Measurements from ENCODE around the gene GFPT1.

Gene GFPT1

DNA sequence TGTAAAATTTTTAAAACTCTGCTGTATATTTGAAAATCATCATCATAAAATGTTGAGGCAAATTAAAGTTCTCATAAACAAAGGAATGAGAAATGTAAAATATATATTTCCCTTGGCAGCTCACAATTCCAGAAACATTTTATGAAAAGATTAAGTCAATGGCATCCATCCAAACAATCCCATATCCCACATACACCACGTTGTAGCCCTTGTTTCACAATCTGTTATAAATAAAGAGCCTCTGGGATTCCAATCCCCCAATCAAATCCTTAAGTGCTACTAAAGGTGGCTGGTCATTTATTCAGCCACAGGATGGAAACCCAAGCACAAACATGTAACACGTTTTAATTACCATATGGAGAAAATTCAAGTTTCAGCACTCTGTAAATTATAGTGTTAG, 51.7 kb downstream of the GFPT1 start:
- no CpG with 5 or more reads among the region's 2 CpGs for WGBS, 2 donors (ENCODE audit: extremely low coverage in 2 of 2, insufficient read length in 2 of 2, insufficient replicate concordance in 1 of 2)
- Histone ChIP-seq H3K27ac (replicated peaks; ENCODE audit: low read length) (no peak overlapping the region), H2BK120ac (ENCODE audit: low read depth, low read length) (no peak overlapping the region), H3K27me3 (ENCODE audit: control insufficient read depth in 3 of 3, insufficient read depth in 3 of 3, low read depth in 1 of 3, low read length in 3 of 3) (no peaks in the 10 kb centered on the region), H3K4me2 (ENCODE audit: insufficient read depth, low read length, poor library complexity, severe bottlenecking) (no peak overlapping the region), H3K18ac (ENCODE audit: low read length) (no peak overlapping the region), H3K36me3 (replicated peaks in 1 of 2; ENCODE audit: control insufficient read depth in 2 of 2, insufficient read depth in 2 of 2, low read length in 2 of 2) (peaks cover 5 to 90% of the 10 kb centered on the region in 2 donors), H3K9me3 (replicated peaks in 1 of 2; ENCODE audit: control insufficient read depth in 2 of 2, insufficient read depth in 1 of 2, low read depth in 1 of 2, low read length in 2 of 2) (no peaks in the 10 kb centered on the region), H3K14ac (ENCODE audit: low read length) (no peak overlapping the region), H3K4me3 (ENCODE audit: low read length in 2 of 2) (no peak overlapping the region), H3K4me1 (ENCODE audit: control insufficient read depth in 2 of 2, insufficient read depth in 1 of 2, low read depth in 1 of 2, low read length in 2 of 2) (no peaks in the 10 kb centered on the region), H3K79me1 (ENCODE audit: low read depth, low read length) (no peaks in the 10 kb centered on the region), H2BK15ac (ENCODE audit: low read length) (no peak overlapping the region), H2AFZ (ENCODE audit: low read length) (no peak overlapping the region), H4K91ac (ENCODE audit: low read depth, low read length, poor library complexity) (no peak overlapping the region), H3K23ac (ENCODE audit: low read depth, low read length, poor library complexity) (no peak overlapping the region), H4K8ac (ENCODE audit: low read depth, low read length) (no peak overlapping the region), H2AK5ac (ENCODE audit: low read depth, low read length) (no peak overlapping the region), H3K4ac (ENCODE audit: low read length) (no peak overlapping the region), H2BK5ac (ENCODE audit: low read length) (no peak overlapping the region), H2BK12ac (ENCODE audit: low read length) (no peak overlapping the region), H3K9ac (ENCODE audit: low read depth, low read length, poor library complexity) (no peak overlapping the region)
- no peak for DNase-seq (ENCODE audit: low spot score)

DNA sequence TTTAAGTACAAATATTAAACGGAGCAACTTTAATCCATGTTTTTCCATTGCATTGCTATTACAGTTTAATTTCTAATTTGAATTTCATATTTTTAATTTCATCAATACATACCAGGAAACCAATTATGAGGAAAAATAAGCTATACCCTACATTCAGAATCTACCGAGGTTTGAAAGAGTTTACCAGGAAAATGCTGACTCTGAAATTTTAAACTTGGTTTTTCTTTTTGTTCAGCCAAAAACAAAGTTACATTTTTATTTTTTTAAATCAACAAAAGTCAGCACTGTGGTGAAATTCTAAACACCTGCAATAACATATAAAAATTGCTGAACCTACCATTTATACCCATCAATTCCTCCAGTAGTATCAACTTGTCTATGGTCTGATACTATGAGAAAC, 53.7 kb downstream of the GFPT1 start:
- no peak overlapping the region for H3K14ac ChIP-seq (ENCODE audit: low read length)
- H2AFZ ChIP-seq (ENCODE audit: low read length), result no peak overlapping the region
- no peak overlapping the region for H3K27ac ChIP-seq (replicated peaks; ENCODE audit: low read length)
- H3K27me3 ChIP-seq (ENCODE audit: control insufficient read depth in 3 of 3, insufficient read depth in 3 of 3, low read depth in 1 of 3, low read length in 3 of 3), result no peaks in the 10 kb centered on the region
- H2BK12ac ChIP-seq (ENCODE audit: low read length), result no peak overlapping the region
- H3K36me3 ChIP-seq (replicated peaks in 1 of 2; ENCODE audit: control insufficient read depth in 2 of 2, insufficient read depth in 2 of 2, low read length in 2 of 2), result peaks cover 5 to 86% of the 10 kb centered on the region in 2 donors
- no peak overlapping the region for H2BK15ac ChIP-seq (ENCODE audit: low read length)
- no peak for DNase-seq (ENCODE audit: low spot score)
- no peak overlapping the region for H3K4ac ChIP-seq (ENCODE audit: low read length)
- H3K4me1 ChIP-seq (ENCODE audit: control insufficient read depth in 2 of 2, insufficient read depth in 1 of 2, low read depth in 1 of 2, low read length in 2 of 2), result no peaks in the 10 kb centered on the region
- H4K8ac ChIP-seq (ENCODE audit: low read depth, low read length), result no peak overlapping the region
- H3K4me2 ChIP-seq (ENCODE audit: insufficient read depth, low read length, poor library complexity, severe bottlenecking), result no peak overlapping the region
- no peak overlapping the region for H4K91ac ChIP-seq (ENCODE audit: low read depth, low read length, poor library complexity)
- H2AK5ac ChIP-seq (ENCODE audit: low read depth, low read length), result no peak overlapping the region
- no peak overlapping the region for H2BK5ac ChIP-seq (ENCODE audit: low read length)
- H3K79me1 ChIP-seq (ENCODE audit: low read depth, low read length), result no peaks in the 10 kb centered on the region
- H3K9ac ChIP-seq (ENCODE audit: low read depth, low read length, poor library complexity), result no peak overlapping the region
- no peak overlapping the region for H2BK120ac ChIP-seq (ENCODE audit: low read depth, low read length)
- H3K9me3 ChIP-seq (replicated peaks in 1 of 2; ENCODE audit: control insufficient read depth in 2 of 2, insufficient read depth in 1 of 2, low read depth in 1 of 2, low read length in 2 of 2), result no peaks in the 10 kb centered on the region
- no peak overlapping the region for H3K18ac ChIP-seq (ENCODE audit: low read length)
- no CpG with 5 or more reads among the region's 2 CpGs for WGBS, 2 donors (ENCODE audit: extremely low coverage in 2 of 2, insufficient read length in 2 of 2, insufficient replicate concordance in 1 of 2)
- no peak overlapping the region for H3K4me3 ChIP-seq (ENCODE audit: low read length in 2 of 2)
- no peak overlapping the region for H3K23ac ChIP-seq (ENCODE audit: low read depth, low read length, poor library complexity)

DNA sequence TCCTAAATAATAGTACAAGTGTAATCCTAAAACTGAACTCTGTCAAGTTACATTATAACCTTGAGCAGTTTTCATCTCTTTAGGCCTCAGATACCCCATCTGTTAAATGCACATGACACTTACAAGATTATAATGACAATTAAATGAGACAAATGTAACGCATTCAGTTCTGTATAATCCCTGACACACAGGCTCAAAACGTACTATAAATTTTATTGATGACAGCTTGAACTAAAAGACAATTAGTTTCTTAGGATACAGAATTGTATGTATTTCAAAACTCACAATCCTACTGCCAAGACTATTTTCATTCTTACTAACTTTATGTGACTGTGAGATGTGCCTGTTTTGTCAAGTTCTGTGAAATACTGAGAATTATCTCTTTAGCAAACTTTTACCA, 56.2 kb downstream of the GFPT1 start:
- Histone ChIP-seq H3K14ac (ENCODE audit: low read length) (no peak overlapping the region), H2BK5ac (ENCODE audit: low read length) (no peak overlapping the region), H3K79me1 (ENCODE audit: low read depth, low read length) (no peaks in the 10 kb centered on the region), H3K18ac (ENCODE audit: low read length) (no peak overlapping the region), H3K9me3 (replicated peaks in 1 of 2; ENCODE audit: control insufficient read depth in 2 of 2, insufficient read depth in 1 of 2, low read depth in 1 of 2, low read length in 2 of 2) (no peaks in the 10 kb centered on the region), H4K8ac (ENCODE audit: low read depth, low read length) (no peak overlapping the region), H3K4me1 (ENCODE audit: control insufficient read depth in 2 of 2, insufficient read depth in 1 of 2, low read depth in 1 of 2, low read length in 2 of 2) (no peaks in the 10 kb centered on the region), H2BK15ac (ENCODE audit: low read length) (no peak overlapping the region), H3K27ac (replicated peaks; ENCODE audit: low read length) (no peak overlapping the region), H4K91ac (ENCODE audit: low read depth, low read length, poor library complexity) (no peak overlapping the region), H3K4me2 (ENCODE audit: insufficient read depth, low read length, poor library complexity, severe bottlenecking) (no peak overlapping the region), H2AK5ac (ENCODE audit: low read depth, low read length) (no peak overlapping the region), H2BK12ac (ENCODE audit: low read length) (no peak overlapping the region), H3K9ac (ENCODE audit: low read depth, low read length, poor library complexity) (no peak overlapping the region), H2BK120ac (ENCODE audit: low read depth, low read length) (no peak overlapping the region), H3K36me3 (replicated peaks in 1 of 2; ENCODE audit: control insufficient read depth in 2 of 2, insufficient read depth in 2 of 2, low read length in 2 of 2) (peaks cover 12 to 87% of the 10 kb centered on the region in 2 donors), H3K4ac (ENCODE audit: low read length) (no peak overlapping the region), H2AFZ (ENCODE audit: low read length) (no peak overlapping the region), H3K23ac (ENCODE audit: low read depth, low read length, poor library complexity) (no peak overlapping the region), H3K4me3 (ENCODE audit: low read length in 2 of 2) (no peak overlapping the region), H3K27me3 (ENCODE audit: control insufficient read depth in 3 of 3, insufficient read depth in 3 of 3, low read depth in 1 of 3, low read length in 3 of 3) (no peaks in the 10 kb centered on the region)
- no CpG with 5 or more reads among the region's 2 CpGs for WGBS, 2 donors (ENCODE audit: extremely low coverage in 2 of 2, insufficient read length in 2 of 2, insufficient replicate concordance in 1 of 2)
- no peak for DNase-seq (ENCODE audit: low spot score)

DNA sequence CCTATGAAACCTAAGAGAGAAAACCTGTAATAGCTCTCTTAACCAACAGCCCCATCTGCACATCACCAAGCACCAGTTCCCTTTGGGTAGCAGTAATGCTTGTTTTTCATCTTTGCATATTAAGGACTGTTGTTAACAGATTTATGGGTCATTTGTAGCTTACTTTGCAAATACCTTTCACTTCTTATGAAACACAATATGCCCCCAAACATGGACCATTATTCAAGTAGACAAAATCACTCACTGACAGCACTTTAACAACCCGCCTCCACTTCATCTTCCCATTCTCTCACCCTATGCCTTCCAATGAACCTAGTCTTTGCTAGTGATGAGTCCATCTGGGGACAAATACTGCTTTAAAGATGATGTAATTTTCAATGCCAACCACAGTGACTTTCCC, 64.4 kb downstream of the GFPT1 start:
- DNase-seq (ENCODE audit: low spot score), result no peak
- Histone ChIP-seq H2BK12ac (ENCODE audit: low read length) (no peak overlapping the region), H2BK15ac (ENCODE audit: low read length) (no peak overlapping the region), H3K9me3 (replicated peaks in 1 of 2; ENCODE audit: control insufficient read depth in 2 of 2, insufficient read depth in 1 of 2, low read depth in 1 of 2, low read length in 2 of 2) (peaks cover 0 to 3% of the 10 kb centered on the region in 2 donors), H2BK5ac (ENCODE audit: low read length) (no peak overlapping the region), H3K27me3 (ENCODE audit: control insufficient read depth in 3 of 3, insufficient read depth in 3 of 3, low read depth in 1 of 3, low read length in 3 of 3) (no peaks in the 10 kb centered on the region), H3K4me2 (ENCODE audit: insufficient read depth, low read length, poor library complexity, severe bottlenecking) (no peak overlapping the region), H2AK5ac (ENCODE audit: low read depth, low read length) (no peak overlapping the region), H3K18ac (ENCODE audit: low read length) (no peak overlapping the region), H3K4me3 (ENCODE audit: low read length in 2 of 2) (no peak overlapping the region), H4K8ac (ENCODE audit: low read depth, low read length) (no peak overlapping the region), H3K36me3 (replicated peaks in 1 of 2; ENCODE audit: control insufficient read depth in 2 of 2, insufficient read depth in 2 of 2, low read length in 2 of 2) (peaks cover 10 to 50% of the 10 kb centered on the region in 2 donors), H2BK120ac (ENCODE audit: low read depth, low read length) (no peak overlapping the region), H3K4ac (ENCODE audit: low read length) (no peak overlapping the region), H3K9ac (ENCODE audit: low read depth, low read length, poor library complexity) (no peak overlapping the region), H3K14ac (ENCODE audit: low read length) (no peak overlapping the region), H3K27ac (replicated peaks; ENCODE audit: low read length) (no peak overlapping the region), H2AFZ (ENCODE audit: low read length) (no peak overlapping the region), H3K79me1 (ENCODE audit: low read depth, low read length) (no peaks in the 10 kb centered on the region), H3K23ac (ENCODE audit: low read depth, low read length, poor library complexity) (no peak overlapping the region), H4K91ac (ENCODE audit: low read depth, low read length, poor library complexity) (no peak overlapping the region), H3K4me1 (ENCODE audit: control insufficient read depth in 2 of 2, insufficient read depth in 1 of 2, low read depth in 1 of 2, low read length in 2 of 2) (no peaks in the 10 kb centered on the region)
- no CpG with 5 or more reads among the region's 1 CpG for WGBS, 2 donors (ENCODE audit: extremely low coverage in 2 of 2, insufficient read length in 2 of 2, insufficient replicate concordance in 1 of 2)
